K562 (cell line): ENCODE results near the gene CDKN3. TPM values are rescaled to one million over a fixed set of nuclear protein-coding genes. Genes with fewer than 3 reads are reported as not detected.

Experiments
- MAFK ChIP-seq: IDR thresholded peaks from 2 replicates; pipeline ENCODE4 v1.6.1; 2011; ENCODE audit warnings: low read length, improper control_type of control experiment
- NBN ChIP-seq: fragments of 450-650 bp; IDR thresholded peaks from 2 replicates; pipeline ENCODE4 v1.6.1; 2016; ENCODE audit warnings: low read depth, mild to moderate bottlenecking
- NR3C1 ChIP-seq: sonication (generic); formaldehyde crosslinking; IDR thresholded peaks from 2 replicates; pipeline ENCODE4 v1.8.1; 2022; ENCODE audit warnings: missing genetic modification reagents
- PTTG1 ChIP-seq: fragments of 450-650 bp; IDR thresholded peaks from 2 replicates; pipeline ENCODE4 v1.6.1; 2016; ENCODE audit warnings: low read depth, mild to moderate bottlenecking, missing genetic modification characterization, missing compliant biosample characterization
- PYGO2 ChIP-seq: fragments of 450-650 bp; IDR thresholded peaks from 2 replicates; pipeline ENCODE4 v1.6.1; 2016; ENCODE audit warnings: mild to moderate bottlenecking, missing genetic modification characterization, moderate library complexity, missing compliant biosample characterization
- SIRT6 ChIP-seq: IDR thresholded peaks from one replicate; pipeline ENCODE4 v1.6.1; 2012; ENCODE audit warnings: low read depth, mild to moderate bottlenecking, control low read depth, inconsistent platforms, low read length, moderate library complexity
- TBL1XR1 ChIP-seq, 2 experiments: IDR thresholded peaks; 2 replicates each; pipeline ENCODE4 v1.6.1; 2012; ENCODE audit warnings: improper control_type of control experiment in 2 of 2, low read length in 2 of 2, mild to moderate bottlenecking in 1 of 2
- ZBTB7A ChIP-seq: IDR thresholded peaks from 2 replicates; pipeline ENCODE4 v1.6.1; 2011; ENCODE audit warnings: low read depth, mild to moderate bottlenecking, low read length, moderate library complexity, borderline replicate concordance; ENCODE audit not compliant: control insufficient read depth
- ZNF165 ChIP-seq: fragments of 250-450 bp; sonication (Bioruptor Pico); IDR thresholded peaks from 2 replicates; pipeline ENCODE4 v1.4.0; 2020; ENCODE audit warnings: borderline replicate concordance
- ZNF445 ChIP-seq: fragments of 250-450 bp; sonication (Bioruptor Pico); IDR thresholded peaks from 2 replicates; pipeline ENCODE4 v1.4.0; 2020; ENCODE audit warnings: low read depth, mild to moderate bottlenecking, moderate library complexity
- ZNF75A ChIP-seq: fragments of 450-650 bp; formaldehyde crosslinking; IDR thresholded peaks from 2 replicates; pipeline ENCODE4 v1.4.0; 2020; ENCODE audit warnings: mild to moderate bottlenecking
- ZZZ3 ChIP-seq: fragments of 450-650 bp; IDR thresholded peaks from 2 replicates; pipeline ENCODE4 v1.6.1; 2016; ENCODE audit warnings: antibody characterized with exemption, mild to moderate bottlenecking, moderate library complexity
- polyA plus RNA-seq, 8 experiments: library from polyadenylated mRNA; depleted of rRNA in 4 of 8; stranded (reverse) in 5 of 8; unstranded in 3 of 8; fragments of >200 nt; fragmentation: Nextera tagmentation in 2 of 8; fragmentation: Illumina TruSeq in 1 of 8; extraction: Ambion mirVana in 2 of 8; extraction: Trizol in 1 of 8; gene quantifications; 2 replicates each; pipeline versions ENCODE4 v1.2.1 to v1.2.3, GENCODE V29; 2011 to 2014; ENCODE audit warnings: inconsistent platforms in 1 of 8, missing spikeins in 1 of 8
- total RNA-seq, 7 experiments: library from RNA; depleted of rRNA in 6 of 7; stranded (reverse); fragments of >200 nt in 6 of 7; fragmentation: Illumina TruSeq in 2 of 7; extraction: Trizol in 2 of 7; gene quantifications; 2 replicates each; pipeline versions ENCODE4 v1.2.1 to v1.2.3, GENCODE V29; 2011 to 2021; ENCODE audit warnings: low replicate concordance in 1 of 7
- TF ChIP-seq, protein P1 (sequence below): fragments of 450-650 bp; IDR thresholded peaks from 2 replicates; pipeline ENCODE4 v1.7.1; 2018; ENCODE audit warnings: mild to moderate bottlenecking, low read depth; ENCODE audit not compliant: partially characterized antibody
- TF ChIP-seq, protein P2 (sequence below): fragments of 250-450 bp; sonication (Bioruptor Pico); IDR thresholded peaks from 2 replicates; pipeline ENCODE4 v1.5.0; 2021
- TF ChIP-seq, protein P3 (sequence below): fragments of 200-400 bp; formaldehyde crosslinking; IDR thresholded peaks from 2 replicates; pipeline ENCODE4 v1.6.1; 2017; ENCODE audit warnings: mild to moderate bottlenecking, low read depth, low read length, moderate library complexity
- TF ChIP-seq, protein P4 (sequence below): fragments of 450-650 bp; formaldehyde crosslinking; IDR thresholded peaks from 2 replicates; pipeline ENCODE4 v1.4.0; 2020; ENCODE audit warnings: mild to moderate bottlenecking, moderate library complexity

CDKN3 gene
- total and polyA plus RNA-seq, 9 of the 15 experiments (the other 6 are each of a cell fraction or from before 2014, with no cell fraction given): 41.3 to 128 (median 70.7) TPM

DNA sequence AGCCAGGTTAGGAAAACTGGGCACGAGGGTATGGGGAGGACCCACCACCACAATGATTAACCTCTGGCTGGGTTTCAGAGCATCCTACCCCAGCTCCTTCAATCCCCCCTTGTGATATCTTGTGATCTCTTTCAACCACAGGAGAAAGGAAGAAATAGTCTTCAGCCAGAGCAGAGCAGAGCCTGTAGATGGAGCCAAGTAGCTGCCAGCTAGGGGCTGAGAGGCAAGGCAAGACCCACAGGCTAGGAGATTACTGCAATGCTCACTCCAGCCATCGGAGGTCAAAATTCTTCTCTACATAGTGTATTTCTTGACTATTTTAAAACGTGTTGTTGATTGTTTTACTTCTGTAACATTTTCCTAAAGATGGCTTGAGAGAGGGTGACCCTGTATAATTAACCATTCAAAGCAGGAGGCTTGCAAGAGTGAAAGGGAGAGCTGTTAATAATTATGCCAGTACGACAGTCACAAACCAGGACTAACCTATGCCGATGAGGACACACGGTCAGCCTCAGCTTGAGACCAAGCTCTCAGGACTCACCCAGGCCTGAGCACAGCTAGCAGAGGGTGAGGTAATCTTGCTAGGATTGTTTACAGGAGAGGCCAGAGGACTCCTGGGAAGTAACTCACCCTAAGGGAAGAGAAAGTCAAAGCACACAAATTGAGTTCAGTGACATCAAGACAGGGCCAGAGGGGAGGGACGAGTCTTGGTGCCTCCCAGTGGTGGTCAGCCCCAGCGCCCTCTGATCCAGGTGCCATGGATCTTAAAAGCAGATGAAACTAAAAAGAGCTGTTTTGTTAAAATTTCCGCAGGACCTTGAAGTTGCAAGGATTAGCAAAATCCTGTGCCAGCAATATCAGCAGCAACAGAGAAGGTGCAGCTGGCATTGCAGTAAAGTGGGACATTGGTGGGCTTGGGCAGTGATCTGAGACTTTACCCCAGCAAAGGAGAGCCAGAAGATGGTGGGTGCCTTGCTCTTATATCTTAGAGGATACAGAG lies 29.8 kb upstream of the CDKN3 start (continued):
- TF ChIP-seq, protein P1, sequence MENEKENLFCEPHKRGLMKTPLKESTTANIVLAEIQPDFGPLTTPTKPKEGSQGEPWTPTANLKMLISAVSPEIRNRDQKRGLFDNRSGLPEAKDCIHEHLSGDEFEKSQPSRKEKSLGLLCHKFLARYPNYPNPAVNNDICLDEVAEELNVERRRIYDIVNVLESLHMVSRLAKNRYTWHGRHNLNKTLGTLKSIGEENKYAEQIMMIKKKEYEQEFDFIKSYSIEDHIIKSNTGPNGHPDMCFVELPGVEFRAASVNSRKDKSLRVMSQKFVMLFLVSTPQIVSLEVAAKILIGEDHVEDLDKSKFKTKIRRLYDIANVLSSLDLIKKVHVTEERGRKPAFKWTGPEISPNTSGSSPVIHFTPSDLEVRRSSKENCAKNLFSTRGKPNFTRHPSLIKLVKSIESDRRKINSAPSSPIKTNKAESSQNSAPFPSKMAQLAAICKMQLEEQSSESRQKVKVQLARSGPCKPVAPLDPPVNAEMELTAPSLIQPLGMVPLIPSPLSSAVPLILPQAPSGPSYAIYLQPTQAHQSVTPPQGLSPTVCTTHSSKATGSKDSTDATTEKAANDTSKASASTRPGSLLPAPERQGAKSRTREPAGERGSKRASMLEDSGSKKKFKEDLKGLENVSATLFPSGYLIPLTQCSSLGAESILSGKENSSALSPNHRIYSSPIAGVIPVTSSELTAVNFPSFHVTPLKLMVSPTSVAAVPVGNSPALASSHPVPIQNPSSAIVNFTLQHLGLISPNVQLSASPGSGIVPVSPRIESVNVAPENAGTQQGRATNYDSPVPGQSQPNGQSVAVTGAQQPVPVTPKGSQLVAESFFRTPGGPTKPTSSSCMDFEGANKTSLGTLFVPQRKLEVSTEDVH: no peak
- no peak for TF ChIP-seq PTTG1 (tag)
- no peak for TF ChIP-seq ZZZ3
- TF ChIP-seq ZNF165 (CRISPR knock-in tag): no peak
- TF ChIP-seq, protein P2, sequence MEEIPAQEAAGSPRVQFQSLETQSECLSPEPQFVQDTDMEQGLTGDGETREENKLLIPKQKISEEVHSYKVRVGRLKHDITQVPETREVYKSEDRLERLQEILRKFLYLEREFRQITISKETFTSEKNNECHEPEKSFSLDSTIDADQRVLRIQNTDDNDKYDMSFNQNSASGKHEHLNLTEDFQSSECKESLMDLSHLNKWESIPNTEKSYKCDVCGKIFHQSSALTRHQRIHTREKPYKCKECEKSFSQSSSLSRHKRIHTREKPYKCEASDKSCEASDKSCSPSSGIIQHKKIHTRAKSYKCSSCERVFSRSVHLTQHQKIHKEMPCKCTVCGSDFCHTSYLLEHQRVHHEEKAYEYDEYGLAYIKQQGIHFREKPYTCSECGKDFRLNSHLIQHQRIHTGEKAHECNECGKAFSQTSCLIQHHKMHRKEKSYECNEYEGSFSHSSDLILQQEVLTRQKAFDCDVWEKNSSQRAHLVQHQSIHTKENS (CRISPR knock-in tag): no peak
- no peak for TF ChIP-seq SIRT6
- TF ChIP-seq, protein P3, sequence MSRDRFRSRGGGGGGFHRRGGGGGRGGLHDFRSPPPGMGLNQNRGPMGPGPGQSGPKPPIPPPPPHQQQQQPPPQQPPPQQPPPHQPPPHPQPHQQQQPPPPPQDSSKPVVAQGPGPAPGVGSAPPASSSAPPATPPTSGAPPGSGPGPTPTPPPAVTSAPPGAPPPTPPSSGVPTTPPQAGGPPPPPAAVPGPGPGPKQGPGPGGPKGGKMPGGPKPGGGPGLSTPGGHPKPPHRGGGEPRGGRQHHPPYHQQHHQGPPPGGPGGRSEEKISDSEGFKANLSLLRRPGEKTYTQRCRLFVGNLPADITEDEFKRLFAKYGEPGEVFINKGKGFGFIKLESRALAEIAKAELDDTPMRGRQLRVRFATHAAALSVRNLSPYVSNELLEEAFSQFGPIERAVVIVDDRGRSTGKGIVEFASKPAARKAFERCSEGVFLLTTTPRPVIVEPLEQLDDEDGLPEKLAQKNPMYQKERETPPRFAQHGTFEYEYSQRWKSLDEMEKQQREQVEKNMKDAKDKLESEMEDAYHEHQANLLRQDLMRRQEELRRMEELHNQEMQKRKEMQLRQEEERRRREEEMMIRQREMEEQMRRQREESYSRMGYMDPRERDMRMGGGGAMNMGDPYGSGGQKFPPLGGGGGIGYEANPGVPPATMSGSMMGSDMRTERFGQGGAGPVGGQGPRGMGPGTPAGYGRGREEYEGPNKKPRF: no peak
- no peak for TF ChIP-seq NR3C1 (CRISPR knock-in tag)
- no peak for TF ChIP-seq MAFK
- no peak for TF ChIP-seq PYGO2 (tag)
- TF ChIP-seq, protein P4, sequence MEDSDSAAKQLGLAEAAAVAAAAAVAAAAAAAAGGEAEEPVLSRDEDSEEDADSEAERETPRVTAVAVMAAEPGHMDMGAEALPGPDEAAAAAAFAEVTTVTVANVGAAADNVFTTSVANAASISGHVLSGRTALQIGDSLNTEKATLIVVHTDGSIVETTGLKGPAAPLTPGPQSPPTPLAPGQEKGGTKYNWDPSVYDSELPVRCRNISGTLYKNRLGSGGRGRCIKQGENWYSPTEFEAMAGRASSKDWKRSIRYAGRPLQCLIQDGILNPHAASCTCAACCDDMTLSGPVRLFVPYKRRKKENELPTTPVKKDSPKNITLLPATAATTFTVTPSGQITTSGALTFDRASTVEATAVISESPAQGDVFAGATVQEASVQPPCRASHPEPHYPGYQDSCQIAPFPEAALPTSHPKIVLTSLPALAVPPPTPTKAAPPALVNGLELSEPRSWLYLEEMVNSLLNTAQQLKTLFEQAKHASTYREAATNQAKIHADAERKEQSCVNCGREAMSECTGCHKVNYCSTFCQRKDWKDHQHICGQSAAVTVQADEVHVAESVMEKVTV: peak; percentile 64
- TF ChIP-seq NBN: no peak
- TF ChIP-seq TBL1XR1 (IDR thresholded peaks at IDR 0.05; ENCODE audit: low read length in 2 of 2): no peak
- no peak for TF ChIP-seq ZNF445 (CRISPR knock-in tag)
- TF ChIP-seq ZBTB7A: no peak
- no peak for TF ChIP-seq ZNF75A (CRISPR knock-in tag)
